Psoas muscle (tissue), 8 donors: ENCODE measurements around the gene PUS10. TPM values are rescaled to one million over a fixed set of nuclear protein-coding genes. Genes with fewer than 3 reads are reported as not detected.

Experiments used
- ATAC-seq, 4 donors: fragments of 200-7000 bp; cut with Tn5 transposase; one replicate each; pipeline ENCODE4 v1.9.1; 2020; ENCODE audit warnings: moderate library complexity in 3 of 4, mild to moderate bottlenecking in 2 of 4
- DNase-seq, 2 donors: peaks; one replicate each; pipeline ENCODE4 v3.0.0-alpha.2; 2020
- H3K27ac ChIP-seq: fragments of 200-600 bp; one replicate; pipeline ENCODE4 v1.8.0; 2022
- H3K27me3 ChIP-seq, 3 donors: fragments of 200-600 bp in 1 of 3; one replicate each; pipeline versions ENCODE4 v1.6.1 to v1.8.0; 2013 to 2022; ENCODE audit warnings: low read length in 2 of 3, mild to moderate bottlenecking in 2 of 3, moderate library complexity in 1 of 3; ENCODE audit not compliant: insufficient read depth in 3 of 3
- H3K36me3 ChIP-seq, 2 donors: fragments of 200-600 bp in 1 of 2; one replicate each; pipeline versions ENCODE4 v1.6.1 to v1.8.0; 2013 to 2022; ENCODE audit warnings: low read depth in 1 of 2, mild to moderate bottlenecking in 1 of 2, moderate library complexity in 1 of 2; ENCODE audit not compliant: insufficient read depth in 1 of 2
- H3K4me1 ChIP-seq: fragments of 200-600 bp; one replicate; pipeline ENCODE4 v1.8.0; 2022
- H3K4me3 ChIP-seq: fragments of 200-600 bp; one replicate; pipeline ENCODE4 v1.8.0; 2022; ENCODE audit warnings: mild to moderate bottlenecking
- H3K9me3 ChIP-seq: fragments of 200-600 bp; one replicate; pipeline ENCODE4 v1.8.0; 2022
- CTCF ChIP-seq: fragments of 200-600 bp; IDR thresholded peaks from one replicate; pipeline ENCODE4 v1.8.0; 2022; ENCODE audit warnings: antibody characterized with exemption
- WGBS, 3 donors: extraction: QIAGEN DNeasy Blood & Tissue Kit; methylation state at CpG; one replicate each; pipeline versions ENCODE4 v1.1.6 to v1.1.7; 2013; 5-methylcytosine and 5-hydroxymethylcytosine counted together
- intact Hi-C, 2 donors: fragments of 100-400 bp; cut with DNase I; formaldehyde crosslinking; loops; one replicate each; pipeline versions ENCODE4 v1.11.0 to v1.14.2; 2022
- polyA plus RNA-seq, 3 donors: library from polyadenylated mRNA; stranded (reverse); fragments of 200-250 nt; gene quantifications; one replicate each; pipeline ENCODE4 v1.2.3, GENCODE V29; 2013
- total RNA-seq, 4 donors: library from RNA; stranded (reverse); fragmentation: NEBNext Ultra II Directional in 2 of 4; extraction: Animal tissue kit (Norgen Biotek cat#: 25700) in 2 of 4; gene quantifications; one replicate each; pipeline versions ENCODE4 v1.2.1 to v1.2.4, GENCODE V29; 2021 to 2023
- donor health status: healthy with polysubstance abuse.
- donor health status: DM: no; HTN: no; CAD: no; lungs with moderate emphysema.
- donor health status: Bipolar disorder and iron deficiency.
- donor health status: healthy.
- donor health status: DM: yes; HTN: yes; CAD: no.
- donor health status: DM: no; HTN: no; CAD: no.
- donor health status: DM: no; HTN: no; CAD: no.
- donor health status: DM: yes; HTN: yes; CAD: no.

The PUS10 gene
- total and polyA plus RNA-seq, 7 donors = 1.4 to 5.1 (median 2.9) TPM

GRCh38 chr2:61017003-61017555, 976 bp downstream of the PUS10 start:
- peak overlapping the region; percentile 94 for H3K4me3 ChIP-seq
- peak overlapping the region; percentile 94 for H3K27ac ChIP-seq
- DNase-seq (peak; percentile 56 to 78), ATAC-seq (peak; percentile 88 to 92 (median 92))
- H3K27me3 ChIP-seq = no peaks in the 10 kb centered on the region
- H3K9me3 ChIP-seq = no peaks in the 10 kb centered on the region
- intact Hi-C loops = loop anchor here in 1 of 2 donors (5.0 kb wide), 1 partner anchor 165 kb away; no protein-coding TSS in a partner anchor
- peaks cover 0 to 8% of the 10 kb centered on the region in 2 donors for H3K36me3 ChIP-seq
- WGBS, 3 donors = 0% methylated on average over 27 of the region's 27 CpGs
- peaks cover 26% of the 10 kb centered on the region for H3K4me1 ChIP-seq
- TF ChIP-seq CTCF = no peak

GRCh38 chr2:61016392-61017002, 1.6 kb downstream of the PUS10 start:
- Histone ChIP-seq H3K27me3 (no peaks in the 10 kb centered on the region), H3K4me1 (peaks cover 32% of the 10 kb centered on the region), H3K36me3 (peaks cover 0 to 6% of the 10 kb centered on the region in 2 donors), H3K9me3 (no peaks in the 10 kb centered on the region), H3K4me3 (peak overlapping the region; percentile 94), H3K27ac (peak overlapping the region; percentile 94)
- DNase-seq (no peak), ATAC-seq (no peak)
- intact Hi-C loops = loop anchor here in 1 of 2 donors (5.0 kb wide), 1 partner anchor 166 kb away; no protein-coding TSS in a partner anchor
- 1 to 3% (median 2%) methylated on average over 16 of the region's 16 CpGs for WGBS, 3 donors
- no peak for TF ChIP-seq CTCF

GRCh38 chr2:61015976-61016375, 2.1 kb downstream of the PUS10 start:
- peaks cover 37% of the 10 kb centered on the region for H3K4me1 ChIP-seq
- TF ChIP-seq CTCF = no peak
- H3K4me3 ChIP-seq = peak overlapping the region; percentile 94
- ATAC-seq = no peak
- WGBS, 3 donors = 43 to 52% (median 49%) methylated on average over 2 of the region's 2 CpGs
- H3K27ac ChIP-seq = peak overlapping the region; percentile 94
- H3K36me3 ChIP-seq = peaks cover 0 to under 1% of the 10 kb centered on the region in 2 donors
- intact Hi-C loops = loop anchor here in 1 of 2 donors (5.0 kb wide), 1 partner anchor 166 kb away; no protein-coding TSS in a partner anchor
- H3K27me3 ChIP-seq = no peaks in the 10 kb centered on the region
- no peak for DNase-seq
- H3K9me3 ChIP-seq = no peaks in the 10 kb centered on the region

- Histone ChIP-seq H3K9me3 (no peaks in the 10 kb centered on the region), H3K27ac (no peak overlapping the region), H3K27me3 (no peaks in the 10 kb centered on the region), H3K4me1 (peaks cover 37% of the 10 kb centered on the region), H3K36me3 (peaks cover 0 to 7% of the 10 kb centered on the region in 2 donors), H3K4me3 (no peak overlapping the region)
- no peak for TF ChIP-seq CTCF
- DNase-seq = no peak
- WGBS, 3 donors = 68 to 81% (median 74%) methylated on average over 3 of the region's 3 CpGs
- no peak for ATAC-seq
- intact Hi-C loops = loop anchor here in 1 of 2 donors (5.0 kb wide), 1 partner anchor 168 kb away; no protein-coding TSS in a partner anchor
These were observed 3.3 kb downstream of the PUS10 start for GRCh38 chr2:61014763-61015162.
